Upper lobe of left lung (tissue), 6 donors: ENCODE data around the gene EPB41L3. TPM values are rescaled to one million over a fixed set of nuclear protein-coding genes. Genes with fewer than 3 reads are reported as not detected.

Experiments used
- ATAC-seq, 2 donors: fragments of 200-7000 bp; cut with Tn5 transposase; one replicate each; pipeline ENCODE4 v1.9.1; 2022; ENCODE audit warnings: mild to moderate bottlenecking in 2 of 2, moderate library complexity in 2 of 2; ENCODE audit not compliant: low FRiP score in 2 of 2
- DNase-seq, 2 donors: peaks; one replicate each; pipeline ENCODE4 v3.0.0-alpha.2; 2019 to 2020
- H3K27ac ChIP-seq, 4 donors: fragments of 200-600 bp; sonication (generic); one replicate each; pipeline ENCODE4 v1.5.1; 2016 to 2019
- H3K27me3 ChIP-seq, 4 donors: fragments of 200-600 bp; sonication (generic); one replicate each; pipeline ENCODE4 v1.5.1; 2017 to 2019
- H3K36me3 ChIP-seq, 4 donors: fragments of 200-600 bp; sonication (generic); one replicate each; pipeline ENCODE4 v1.5.1; 2016 to 2019
- H3K4me1 ChIP-seq, 4 donors: fragments of 200-600 bp; sonication (generic); one replicate each; pipeline ENCODE4 v1.5.1; 2018 to 2019
- H3K4me3 ChIP-seq, 4 donors: fragments of 200-600 bp; sonication (generic); one replicate each; pipeline ENCODE4 v1.5.1; 2017 to 2019; ENCODE audit warnings: mild to moderate bottlenecking in 2 of 4, moderate library complexity in 1 of 4
- H3K9me3 ChIP-seq, 4 donors: fragments of 200-600 bp; sonication (generic); one replicate each; pipeline ENCODE4 v1.5.1; 2018 to 2019
- EP300 ChIP-seq, 4 donors: sonication (generic); formaldehyde crosslinking; IDR thresholded peaks; one replicate each; pipeline ENCODE4 v1.5.1; 2017; ENCODE audit warnings: antibody characterized with exemption in 4 of 4, control low read depth in 2 of 4
- POLR2A ChIP-seq, 4 donors: fragments of 450-650 bp; IDR thresholded peaks; one replicate each; pipeline ENCODE4 v1.5.1; 2016 to 2017; ENCODE audit warnings: antibody characterized with exemption in 4 of 4, mild to moderate bottlenecking in 2 of 4
- POLR2AphosphoS5 ChIP-seq, 2 donors: sonication (generic); formaldehyde crosslinking; IDR thresholded peaks; one replicate each; pipeline ENCODE4 v1.5.1; 2017; ENCODE audit warnings: antibody characterized with exemption in 2 of 2
- WGBS, 2 donors: methylation state at CpG; one replicate each; pipeline ENCODE4 v1.1.5; 2017 to 2018; 5-methylcytosine and 5-hydroxymethylcytosine counted together
- total RNA-seq, 6 donors: library from RNA; depleted of rRNA in 4 of 6; stranded (reverse); fragments of >200 nt in 4 of 6; gene quantifications; one replicate each; pipeline versions ENCODE4 v1.1.0 to v1.2.1, GENCODE V29; 2016 to 2021
- TF ChIP-seq, protein P1 (sequence below), 6 experiments: fragments of 450-650 bp in 4 of 6; fragments of 200-600 bp in 2 of 6; sonication (generic) in 2 of 6; IDR thresholded peaks; one replicate each; pipeline ENCODE4 v1.5.1; 2016 to 2019; ENCODE audit warnings: antibody characterized with exemption in 6 of 6
- donor health status: DM: no; HTN: no; CAD: no; lungs with moderate emphysema.
- donor health status: DM: no; HTN: yes; CAD: no; lungs with severe emphysema.

Gene EPB41L3
- total RNA-seq, 6 donors from 2014 or later, result 56.4 to 268 (median 85.7) TPM

DNA sequence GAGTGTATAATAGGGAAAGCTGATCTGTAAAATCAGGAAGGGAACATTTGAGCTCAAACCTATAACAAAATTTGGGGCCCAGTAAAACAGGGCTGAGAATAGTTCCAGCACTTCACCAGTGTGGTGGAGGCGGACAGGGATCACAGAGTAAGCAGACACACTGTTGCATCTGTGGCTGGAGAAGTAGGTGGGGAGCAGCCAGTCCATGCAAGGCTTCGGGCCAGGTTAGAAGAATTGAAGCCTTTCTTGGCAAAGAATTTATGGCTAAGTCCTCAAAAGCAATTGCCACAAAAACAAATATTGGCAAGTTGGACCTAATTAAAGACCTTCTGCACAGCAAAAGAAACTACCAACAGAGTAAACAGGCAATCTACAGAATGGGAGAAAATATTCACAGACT, 154.4 kb downstream of the EPB41L3 start:
- no peak overlapping the region for H3K4me3 ChIP-seq
- DNase-seq, result no peak
- no peaks in the 10 kb centered on the region for H3K9me3 ChIP-seq
- no peaks in the 10 kb centered on the region for H3K4me1 ChIP-seq
- no peak overlapping the region for H3K27ac ChIP-seq
- H3K27me3 ChIP-seq, result no peaks in the 10 kb centered on the region
- WGBS, 2 donors, result 70 to 83% methylated on average over 2 of the region's 2 CpGs
- no peaks in the 10 kb centered on the region for H3K36me3 ChIP-seq
- TF ChIP-seq POLR2AphosphoS5 (IDR thresholded peaks at IDR 0.05) (no peak), POLR2A (IDR thresholded peaks at IDR 0.05) (no peak)
- TF ChIP-seq, protein P1, sequence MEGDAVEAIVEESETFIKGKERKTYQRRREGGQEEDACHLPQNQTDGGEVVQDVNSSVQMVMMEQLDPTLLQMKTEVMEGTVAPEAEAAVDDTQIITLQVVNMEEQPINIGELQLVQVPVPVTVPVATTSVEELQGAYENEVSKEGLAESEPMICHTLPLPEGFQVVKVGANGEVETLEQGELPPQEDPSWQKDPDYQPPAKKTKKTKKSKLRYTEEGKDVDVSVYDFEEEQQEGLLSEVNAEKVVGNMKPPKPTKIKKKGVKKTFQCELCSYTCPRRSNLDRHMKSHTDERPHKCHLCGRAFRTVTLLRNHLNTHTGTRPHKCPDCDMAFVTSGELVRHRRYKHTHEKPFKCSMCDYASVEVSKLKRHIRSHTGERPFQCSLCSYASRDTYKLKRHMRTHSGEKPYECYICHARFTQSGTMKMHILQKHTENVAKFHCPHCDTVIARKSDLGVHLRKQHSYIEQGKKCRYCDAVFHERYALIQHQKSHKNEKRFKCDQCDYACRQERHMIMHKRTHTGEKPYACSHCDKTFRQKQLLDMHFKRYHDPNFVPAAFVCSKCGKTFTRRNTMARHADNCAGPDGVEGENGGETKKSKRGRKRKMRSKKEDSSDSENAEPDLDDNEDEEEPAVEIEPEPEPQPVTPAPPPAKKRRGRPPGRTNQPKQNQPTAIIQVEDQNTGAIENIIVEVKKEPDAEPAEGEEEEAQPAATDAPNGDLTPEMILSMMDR (IDR thresholded peaks at IDR 0.05), result no peak
- ATAC-seq, result no peak

DNA sequence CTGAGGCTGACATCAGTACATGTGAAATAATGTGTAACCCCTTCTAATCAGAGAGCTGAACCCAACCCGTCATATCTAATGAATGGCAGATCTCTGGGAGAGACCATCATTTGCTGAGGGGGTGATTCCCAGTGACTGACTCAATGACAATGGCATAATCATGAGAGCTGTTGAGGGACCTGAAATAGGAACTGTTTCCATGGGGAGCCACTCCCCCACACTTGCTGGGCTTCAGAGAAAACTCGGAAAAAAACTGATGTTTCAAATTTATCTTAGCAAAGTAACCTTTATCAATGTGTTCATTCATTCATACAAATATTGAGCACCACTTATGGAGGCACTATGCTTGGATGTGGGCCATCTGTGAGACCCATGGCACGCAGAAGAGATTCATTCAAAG, 154.9 kb downstream of the EPB41L3 start:
- no peak for DNase-seq
- no peak for TF ChIP-seq POLR2A (IDR thresholded peaks at IDR 0.05)
- TF ChIP-seq EP300 (IDR thresholded peaks at IDR 0.05), result no peak
- no peak for TF ChIP-seq POLR2AphosphoS5 (IDR thresholded peaks at IDR 0.05)
- TF ChIP-seq, protein P1 (IDR thresholded peaks at IDR 0.05), result no peak

DNA sequence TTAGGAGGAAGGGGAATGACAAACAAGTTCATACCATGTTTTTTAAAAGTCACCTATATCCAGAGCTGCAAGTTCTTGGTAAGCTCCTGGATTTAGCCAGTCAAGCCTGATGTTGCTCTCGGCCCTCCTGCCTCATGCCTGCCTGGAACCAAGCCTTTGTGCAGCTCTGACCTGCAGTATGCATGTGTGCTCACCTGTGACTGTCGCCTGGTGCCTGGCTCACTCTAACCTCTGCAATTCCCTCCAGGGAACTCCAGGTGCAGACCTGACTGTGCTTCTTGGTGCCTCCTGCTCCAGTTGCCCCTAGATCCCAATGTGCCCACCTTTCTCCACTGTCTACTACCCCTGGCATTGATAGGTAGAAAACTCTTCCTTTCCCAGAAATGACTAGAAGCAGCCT, 163.2 kb downstream of the EPB41L3 start:
- Histone ChIP-seq H3K36me3 (no peaks in the 10 kb centered on the region), H3K27me3 (no peaks in the 10 kb centered on the region), H3K4me3 (no peak overlapping the region), H3K4me1 (no peaks in the 10 kb centered on the region), H3K27ac (no peak overlapping the region), H3K9me3 (no peaks in the 10 kb centered on the region)
- DNase-seq (no peak), ATAC-seq (no peak)
- 66 to 75% methylated on average over 2 of the region's 2 CpGs for WGBS, 2 donors
- TF ChIP-seq POLR2AphosphoS5 (IDR thresholded peaks at IDR 0.05) (no peak), POLR2A (IDR thresholded peaks at IDR 0.05) (no peak), EP300 (IDR thresholded peaks at IDR 0.05) (no peak)
- TF ChIP-seq, protein P1 (IDR thresholded peaks at IDR 0.05), result no peak

More for the DNA sequence above, 154.9 kb downstream of the EPB41L3 start:
- WGBS, 2 donors, result 84 to 85% methylated on average over 3 of the region's 3 CpGs
- Histone ChIP-seq H3K36me3 (no peaks in the 10 kb centered on the region), H3K27me3 (no peaks in the 10 kb centered on the region), H3K9me3 (no peaks in the 10 kb centered on the region), H3K4me1 (no peaks in the 10 kb centered on the region), H3K4me3 (no peak overlapping the region), H3K27ac (no peak overlapping the region)
- no peak for ATAC-seq

DNA sequence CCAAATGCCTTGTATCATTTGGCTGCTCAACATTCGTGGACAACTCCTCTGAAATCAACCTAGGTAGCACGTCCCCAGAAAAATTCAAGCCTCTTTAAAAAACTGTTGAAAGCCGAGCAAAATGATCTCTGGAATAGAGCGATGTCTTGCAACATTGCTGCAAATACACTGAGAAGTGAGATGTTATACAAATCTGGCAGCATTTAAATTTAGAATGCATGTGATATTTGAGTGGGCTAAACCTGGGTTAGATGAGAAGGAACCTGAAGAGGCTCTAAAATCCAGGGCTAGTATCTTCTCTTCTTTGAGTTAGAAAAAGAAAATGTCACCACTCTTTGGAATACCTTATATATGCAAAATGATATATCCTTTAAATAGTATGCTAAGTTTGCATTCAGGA, 166.8 kb downstream of the EPB41L3 start:
- Histone ChIP-seq H3K27me3 (no peaks in the 10 kb centered on the region), H3K36me3 (no peaks in the 10 kb centered on the region), H3K4me3 (no peak overlapping the region), H3K9me3 (no peaks in the 10 kb centered on the region), H3K27ac (no peak overlapping the region), H3K4me1 (no peaks in the 10 kb centered on the region)
- WGBS, 2 donors, result 83 to 89% methylated on average over 4 of the region's 4 CpGs
- TF ChIP-seq, protein P1 (IDR thresholded peaks at IDR 0.05), result no peak
- TF ChIP-seq POLR2A (IDR thresholded peaks at IDR 0.05), result no peak
- TF ChIP-seq POLR2AphosphoS5 (IDR thresholded peaks at IDR 0.05), result no peak
- TF ChIP-seq EP300 (IDR thresholded peaks at IDR 0.05), result no peak
- ATAC-seq (no peak), DNase-seq (no peak)

DNA sequence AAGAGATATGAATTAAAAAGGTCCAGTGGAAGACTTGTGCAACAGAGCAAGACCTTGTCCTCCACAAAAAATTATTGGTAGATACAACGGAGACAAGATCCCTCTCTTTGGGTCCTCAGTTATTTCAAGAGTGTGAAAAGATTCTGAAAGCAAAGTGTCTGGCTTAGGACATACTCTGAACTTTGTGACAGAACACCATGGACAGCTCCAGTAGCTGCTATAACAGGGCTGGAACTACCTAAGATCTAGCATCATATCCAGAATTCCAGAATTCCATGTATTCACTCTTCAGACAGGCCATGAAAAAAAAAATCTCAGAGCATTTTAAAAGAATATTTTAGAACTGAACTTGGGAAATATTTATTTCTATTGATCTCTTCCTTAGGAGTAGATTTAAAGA, 173.5 kb downstream of the EPB41L3 start:
- no peak for TF ChIP-seq POLR2AphosphoS5 (IDR thresholded peaks at IDR 0.05)
- TF ChIP-seq, protein P1 (IDR thresholded peaks at IDR 0.05), result no peak
- ATAC-seq (no peak), DNase-seq (no peak)
- no peaks in the 10 kb centered on the region for H3K4me1 ChIP-seq
- no peak overlapping the region for H3K4me3 ChIP-seq
- H3K9me3 ChIP-seq, result no peaks in the 10 kb centered on the region
- no peaks in the 10 kb centered on the region for H3K36me3 ChIP-seq
- no peak overlapping the region for H3K27ac ChIP-seq
- WGBS, 2 donors, result 64 to 88% methylated on average over 1 of the region's 1 CpG
- no peaks in the 10 kb centered on the region for H3K27me3 ChIP-seq
